IPS DF 19.7 (cell line): ENCODE data around the gene SPTBN4.
"Not testable (repeated sequence)": the region's sequence is repeated elsewhere in the genome, so short reads cannot be mapped to it uniquely, and the experiment has no call there.

ENCODE experiments used
- DNase-seq: peaks from one replicate; pipeline ENCODE4 v3.0.0-alpha.2; 2013; ENCODE audit warnings: low read depth, low spot score

Gene SPTBN4

DNA sequence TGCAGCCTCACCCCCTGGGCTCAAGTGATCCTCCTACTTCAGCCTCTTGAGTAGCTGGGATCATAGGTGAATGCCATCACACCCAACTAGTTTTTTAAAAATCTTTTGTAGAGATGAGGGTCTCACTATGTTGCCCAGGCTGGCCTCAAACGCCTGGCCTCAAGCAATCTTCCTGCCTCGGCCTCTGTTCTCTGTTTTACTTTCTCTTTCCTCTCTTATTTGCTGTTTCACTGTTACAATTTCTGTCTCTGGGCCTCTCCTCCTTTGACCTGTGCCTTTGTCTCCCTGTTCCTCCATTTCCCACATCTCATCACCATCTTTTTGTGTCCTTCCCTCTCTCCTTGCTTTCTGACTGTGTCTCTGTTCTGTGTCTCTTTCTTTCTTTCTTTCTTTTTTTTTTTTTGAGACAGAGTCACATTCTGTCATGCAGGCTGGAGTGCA lies 119.2 kb downstream of the SPTBN4 start:
- DNase-seq, result no peak

DNA sequence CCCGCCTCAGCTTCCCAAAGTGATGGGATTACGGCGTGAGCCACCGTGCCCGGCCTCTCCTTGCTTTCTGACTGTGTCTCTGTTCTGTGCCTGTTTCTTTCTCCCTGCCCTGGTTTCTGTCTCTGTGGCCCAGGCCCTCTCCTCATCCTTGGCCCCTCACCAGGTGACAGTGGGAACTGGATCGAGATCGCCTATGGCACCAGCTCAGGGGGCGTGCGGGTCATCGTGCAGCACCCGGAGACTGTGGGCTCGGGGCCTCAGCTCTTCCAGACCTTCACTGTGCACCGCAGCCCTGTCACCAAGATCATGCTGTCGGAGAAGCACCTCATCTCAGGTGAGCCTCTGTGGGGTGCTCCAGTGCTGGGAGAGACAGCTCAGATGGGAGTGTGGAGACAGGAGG lies 119.8 kb downstream of the SPTBN4 start:
- no peak for DNase-seq

DNA sequence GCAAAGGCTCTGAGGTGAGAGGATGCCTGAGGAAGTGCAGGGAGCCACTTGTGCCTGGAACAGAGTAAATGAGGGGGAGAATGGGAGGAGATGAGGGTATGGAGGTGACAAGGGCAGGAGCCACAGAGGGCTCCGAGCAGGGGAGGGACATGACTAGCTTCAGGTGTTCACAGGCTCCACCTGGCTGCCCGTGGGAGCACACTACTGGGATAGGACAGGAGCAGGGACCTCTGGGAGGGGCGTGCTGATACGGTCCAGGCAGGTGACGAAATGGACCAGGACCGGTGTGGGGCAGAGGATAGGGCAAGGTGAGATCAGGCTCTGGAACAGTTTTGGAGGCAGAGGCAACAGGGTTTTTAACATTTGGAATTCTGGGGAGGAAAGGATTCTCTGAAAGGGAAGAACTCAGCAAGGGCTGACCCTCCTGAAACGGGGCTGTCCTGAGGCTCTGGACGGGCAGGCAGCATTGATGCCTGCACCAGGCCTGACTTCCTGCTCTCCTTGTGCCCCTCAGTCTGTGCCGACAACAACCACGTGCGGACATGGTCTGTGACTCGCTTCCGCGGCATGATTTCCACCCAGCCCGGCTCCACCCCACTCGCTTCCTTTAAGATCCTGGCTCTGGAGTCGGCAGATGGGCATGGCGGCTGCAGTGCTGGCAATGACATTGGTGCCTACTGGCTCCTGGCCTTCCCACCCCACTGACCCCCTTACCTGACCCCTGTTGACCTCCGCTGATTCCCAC lies 121.5 kb downstream of the SPTBN4 start:
- no peak for DNase-seq

DNA sequence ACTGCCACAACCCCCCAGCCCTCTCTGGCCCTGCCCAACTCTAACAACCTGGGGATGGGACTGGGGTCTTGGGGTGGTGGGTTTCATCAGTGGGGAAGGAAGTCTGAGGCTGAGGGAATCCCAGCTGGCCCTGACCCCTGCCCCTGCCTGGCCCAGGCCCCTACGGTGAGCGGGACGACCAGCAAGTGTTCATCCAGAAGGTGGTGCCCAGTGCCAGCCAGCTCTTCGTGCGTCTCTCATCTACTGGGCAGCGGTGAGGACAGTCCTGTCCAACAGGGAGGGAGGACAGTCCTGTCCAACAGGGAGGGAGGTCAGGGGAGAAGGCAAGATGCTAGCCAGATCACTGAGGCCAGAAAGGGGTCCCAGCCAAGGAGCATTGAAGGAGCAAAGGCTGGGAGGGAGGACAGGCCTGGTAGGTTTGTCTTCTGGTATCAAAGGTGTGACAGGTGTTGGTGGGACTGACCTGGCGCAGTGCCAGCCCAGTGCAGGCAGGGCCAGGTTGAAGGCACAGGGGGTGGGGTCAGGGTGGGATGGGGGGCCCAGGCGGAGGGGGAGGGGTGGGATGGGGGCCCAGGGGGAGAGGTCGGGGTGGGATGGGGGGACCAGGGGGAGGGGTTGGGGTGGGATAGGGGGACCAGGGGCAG lies 122.2 kb downstream of the SPTBN4 start:
- no peak for DNase-seq

DNA sequence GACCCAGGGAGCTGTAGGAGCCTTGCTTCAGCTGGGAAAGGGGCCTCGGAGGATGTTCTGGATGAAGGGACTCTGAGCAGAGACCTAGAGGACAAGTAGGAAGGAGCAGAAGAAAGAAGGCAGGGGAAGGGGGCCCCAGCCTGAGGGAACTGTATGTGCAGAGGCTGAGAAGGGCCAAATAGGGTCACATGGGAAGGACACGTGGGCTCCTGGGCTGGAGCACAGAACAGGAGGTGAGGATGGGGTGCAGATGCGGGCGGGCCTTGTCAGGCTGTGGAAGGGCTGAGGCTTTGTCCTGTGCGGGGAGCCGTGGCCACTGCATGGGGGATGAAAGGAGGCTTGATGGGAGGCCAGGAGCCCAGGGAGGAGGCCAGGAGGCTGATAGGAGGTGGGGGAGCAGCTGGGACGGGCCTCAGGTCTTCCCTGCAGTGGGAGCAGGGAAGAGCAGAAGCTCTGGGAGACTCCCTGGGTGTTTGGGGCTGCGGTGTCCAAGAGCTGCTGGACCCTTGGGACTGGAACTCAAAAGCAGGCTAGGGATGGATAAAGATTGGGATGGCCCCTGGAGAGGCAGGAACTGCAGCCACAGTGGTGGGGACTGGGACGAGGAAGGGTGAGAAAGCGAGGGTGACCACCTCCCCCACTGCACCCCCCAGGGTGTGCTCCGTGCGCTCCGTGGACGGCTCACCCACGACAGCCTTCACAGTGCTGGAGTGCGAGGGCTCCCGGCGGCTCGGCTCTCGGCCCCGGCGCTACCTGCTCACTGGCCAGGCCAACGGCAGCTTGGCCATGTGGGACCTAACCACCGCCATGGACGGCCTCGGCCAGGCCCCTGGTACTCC lies 123.0 kb downstream of the SPTBN4 start:
- no peak for DNase-seq

DNA sequence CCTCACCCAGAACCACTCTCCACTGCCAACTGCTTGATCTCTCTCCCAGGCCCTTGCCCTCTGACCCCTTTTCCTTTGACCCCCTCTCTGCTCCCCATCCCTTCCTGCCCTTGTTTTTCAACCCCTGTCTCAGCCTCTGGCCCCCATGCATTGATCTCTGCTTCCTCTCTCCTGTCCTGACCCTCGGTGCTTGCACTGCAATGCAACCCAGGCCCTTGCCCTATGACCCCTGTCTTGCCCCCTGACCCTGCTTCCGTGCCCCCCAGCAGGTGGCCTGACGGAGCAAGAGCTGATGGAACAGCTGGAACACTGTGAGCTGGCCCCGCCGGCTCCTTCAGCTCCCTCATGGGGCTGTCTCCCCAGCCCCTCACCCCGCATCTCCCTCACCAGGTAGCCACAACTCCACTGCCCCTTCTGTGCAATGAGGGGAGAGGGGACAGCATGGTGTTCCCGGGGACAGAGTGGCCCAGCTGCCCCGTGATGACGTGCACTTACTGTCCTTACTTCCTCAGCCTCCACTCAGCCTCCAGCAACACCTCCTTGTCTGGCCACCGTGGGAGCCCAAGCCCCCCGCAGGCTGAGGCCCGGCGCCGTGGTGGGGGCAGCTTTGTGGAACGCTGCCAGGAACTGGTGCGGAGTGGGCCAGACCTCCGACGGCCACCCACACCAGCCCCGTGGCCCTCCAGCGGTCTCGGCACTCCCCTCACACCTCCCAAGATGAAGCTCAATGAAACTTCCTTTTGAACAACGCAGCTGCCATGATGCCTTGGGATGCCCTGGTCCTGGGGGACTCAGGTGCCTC lies 123.9 kb downstream of the SPTBN4 start:
- DNase-seq, result no peak

DNA sequence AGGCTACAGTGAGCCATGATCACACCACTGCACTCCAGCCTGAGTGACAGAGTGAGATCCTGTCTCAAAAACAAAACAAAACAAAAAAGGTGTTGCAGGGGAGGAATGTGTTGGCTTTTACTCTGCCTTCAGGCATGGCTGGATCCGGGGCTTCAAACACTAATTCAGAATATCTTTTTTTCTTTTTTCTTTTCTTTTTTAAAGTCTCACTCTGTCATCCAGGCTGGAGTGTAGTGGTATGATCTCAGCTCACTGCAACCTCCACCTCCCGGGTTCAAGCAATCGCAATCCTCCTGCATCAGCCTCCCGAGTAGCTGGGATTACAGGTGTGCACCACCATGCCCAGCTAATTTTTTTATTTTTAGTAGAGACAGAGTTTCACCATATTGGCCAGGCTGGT lies 124.9 kb downstream of the SPTBN4 start:
- DNase-seq, result not testable (repeated sequence)

DNA sequence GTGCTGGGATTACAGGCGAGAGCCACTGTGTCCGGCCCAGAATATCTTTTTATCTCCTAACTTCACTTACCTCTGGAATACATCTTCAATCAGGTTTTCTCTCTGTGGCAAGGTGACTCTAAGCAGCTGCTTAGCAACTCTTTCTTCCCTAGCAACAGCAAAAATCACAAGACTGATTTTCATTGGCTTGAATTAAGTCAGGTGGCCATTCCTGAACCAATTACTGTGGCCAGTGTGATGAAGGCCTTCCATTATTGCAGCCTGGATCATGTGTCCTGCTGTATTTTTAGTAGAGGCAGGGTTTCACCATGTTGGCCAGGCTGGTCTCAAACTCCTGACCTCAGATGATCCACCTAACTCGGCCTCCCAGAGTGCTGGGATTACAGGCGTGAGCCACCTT lies 125.4 kb downstream of the SPTBN4 start:
- DNase-seq, result no peak

DNA sequence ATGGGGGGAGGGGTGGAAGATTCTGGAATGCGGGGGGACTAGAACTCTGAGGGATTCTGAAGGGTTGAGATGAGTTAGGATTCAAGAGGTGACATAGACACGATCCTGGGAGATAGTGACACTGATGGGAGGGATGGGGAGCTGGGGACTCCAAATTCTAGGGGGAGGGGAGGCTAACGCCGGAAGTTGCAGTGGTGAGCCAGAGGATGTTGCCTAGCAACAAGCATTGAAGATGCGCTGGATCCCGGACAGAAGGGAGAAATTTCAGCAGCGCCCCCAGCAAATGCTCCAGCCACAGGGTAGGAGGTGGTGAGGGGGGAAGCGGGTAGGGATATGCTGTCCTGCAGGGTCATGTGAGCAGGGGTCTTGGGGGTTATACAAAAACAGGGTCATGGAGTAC lies 127.5 kb downstream of the SPTBN4 start:
- DNase-seq, result no peak

DNA sequence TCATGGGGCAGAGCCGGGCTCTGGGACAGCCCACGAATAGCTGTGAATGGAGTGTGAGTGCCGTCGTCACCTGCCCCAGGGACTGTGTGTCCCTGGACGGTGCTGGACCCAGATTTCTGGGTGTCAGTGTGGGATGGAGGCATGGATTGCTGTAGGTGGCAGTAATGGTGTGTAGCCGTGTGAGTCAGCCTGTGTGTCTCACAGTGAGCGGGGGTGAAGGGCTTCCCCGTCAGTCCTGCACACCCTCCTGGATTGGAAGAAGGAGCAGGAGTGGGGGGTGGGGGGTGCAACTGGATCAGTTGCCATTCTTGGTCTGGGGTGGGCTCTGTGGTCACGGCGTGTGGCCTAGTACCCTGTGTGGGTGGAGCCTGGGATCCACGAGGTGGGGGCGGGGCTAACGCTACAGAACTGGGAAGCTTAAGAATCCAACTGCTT lies 127.9 kb downstream of the SPTBN4 start:
- DNase-seq, result no peak

DNA sequence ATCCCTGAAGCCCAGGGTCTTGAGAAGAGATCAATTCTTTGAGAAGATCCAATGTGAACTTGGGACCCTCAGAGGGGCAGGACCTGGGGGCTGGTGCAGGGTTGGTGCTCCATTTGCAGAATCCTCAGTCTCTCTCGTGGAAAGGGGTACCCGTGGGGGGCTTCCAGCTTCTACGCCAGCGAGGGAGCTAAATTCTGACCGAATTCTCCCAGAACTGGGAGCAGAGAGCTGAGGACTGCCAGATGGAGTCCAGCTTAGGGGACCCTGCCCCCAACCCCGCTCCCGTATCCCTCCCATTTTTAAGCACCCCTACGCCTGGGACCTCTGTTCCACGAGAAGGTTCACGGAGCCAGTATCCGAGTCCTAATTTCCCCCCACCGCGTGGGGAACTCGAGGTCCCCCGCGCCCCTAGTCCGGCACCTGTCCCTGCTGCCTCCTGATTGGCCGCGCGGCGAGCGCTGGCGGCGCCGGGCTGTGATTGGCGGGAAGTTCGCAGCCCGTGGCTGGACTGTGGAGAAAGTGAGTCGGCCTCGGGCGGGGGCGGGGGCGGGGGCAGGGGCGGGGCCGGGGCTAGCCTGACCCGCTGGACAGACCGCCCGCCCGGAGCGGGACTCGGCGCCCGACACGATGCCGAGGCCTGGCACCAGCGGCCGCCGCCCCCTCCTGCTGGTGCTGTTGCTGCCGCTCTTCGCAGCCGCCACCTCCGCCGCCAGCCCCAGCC lies 130.0 kb downstream of the SPTBN4 start:
- DNase-seq, result no peak

DNA sequence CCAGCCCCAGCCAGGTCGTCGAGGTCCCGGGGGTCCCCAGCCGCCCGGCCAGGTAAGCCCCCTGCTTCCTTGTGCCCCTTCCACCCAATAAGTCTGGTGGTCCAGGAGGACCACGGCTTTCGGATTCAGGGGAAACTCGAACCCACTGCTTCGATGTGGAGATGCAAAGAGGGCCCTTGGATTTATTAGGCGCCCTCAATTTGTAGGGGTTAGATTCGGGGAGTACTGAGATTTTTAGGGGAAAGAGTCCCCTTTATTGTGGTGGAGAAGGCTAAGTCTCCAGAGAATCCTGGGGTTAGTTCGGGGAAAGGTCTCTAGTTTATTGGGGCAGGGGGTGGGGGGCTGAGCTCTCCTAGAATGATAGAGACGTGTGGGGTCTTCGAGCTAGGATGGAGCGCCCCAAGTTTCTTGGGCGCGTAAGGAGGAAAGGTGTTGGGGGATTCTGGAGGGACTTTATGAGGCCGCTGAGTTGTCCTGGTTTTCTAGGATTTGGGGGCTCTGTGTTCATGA lies 130.6 kb downstream of the SPTBN4 start:
- DNase-seq, result no peak

DNA sequence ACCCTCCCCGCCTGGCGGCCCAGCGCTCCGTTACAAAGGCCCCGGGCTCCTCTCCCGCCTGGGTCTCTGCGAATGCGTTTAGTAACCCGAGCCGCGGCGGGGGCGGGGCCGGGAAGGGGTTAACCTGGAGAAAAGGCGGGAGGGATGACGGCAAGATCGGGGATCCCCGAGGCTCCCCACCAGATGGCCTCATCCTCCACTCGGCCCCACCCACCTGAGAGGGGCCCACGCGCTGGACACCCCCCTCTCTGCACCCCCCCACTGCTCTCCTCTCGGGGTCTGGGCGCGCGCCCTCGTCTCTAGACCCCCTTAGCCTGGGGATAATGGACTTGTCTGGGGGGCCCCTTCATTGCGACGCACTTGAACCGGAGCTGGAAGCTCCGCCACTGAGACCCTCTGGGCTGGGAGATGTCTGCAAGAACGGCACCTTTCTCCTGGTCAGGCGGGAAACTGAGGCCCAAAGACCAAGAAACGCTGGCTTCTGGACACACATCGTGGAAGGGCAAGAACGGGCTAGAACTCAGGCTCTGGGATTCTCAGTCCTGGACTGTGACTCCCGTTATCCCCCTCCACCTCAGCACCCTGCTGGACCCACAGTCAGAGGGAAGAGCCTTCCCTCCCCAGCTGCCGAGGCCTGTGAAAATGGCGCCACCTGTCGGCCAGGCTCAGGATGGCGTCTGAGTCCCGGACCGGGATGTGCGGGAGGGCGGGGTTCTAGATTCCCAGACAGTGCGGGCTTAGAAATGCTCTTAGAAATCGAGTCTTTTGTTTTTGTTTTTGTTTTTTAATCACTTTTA lies 131.5 kb downstream of the SPTBN4 start:
- DNase-seq, result no peak

DNA sequence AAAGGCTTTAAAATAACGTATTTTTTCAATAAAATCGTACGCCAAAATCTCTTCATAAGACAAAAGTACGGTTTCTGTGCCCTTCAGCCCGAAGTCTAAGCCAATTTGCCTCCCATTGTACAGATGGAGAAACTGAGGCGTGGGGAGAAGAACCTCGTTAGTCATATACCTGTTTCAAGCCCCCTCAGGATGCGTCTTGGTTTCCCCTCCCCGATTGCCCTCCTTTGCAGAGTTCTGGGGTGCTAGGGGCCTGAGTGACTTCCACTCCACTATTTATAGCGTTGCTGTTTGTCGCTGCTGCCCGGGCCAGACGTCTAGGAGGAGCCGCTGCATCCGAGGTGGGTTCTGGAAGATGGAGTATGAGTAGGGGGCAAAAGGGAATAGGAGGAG lies 132.1 kb downstream of the SPTBN4 start:
- DNase-seq, result no peak

DNA sequence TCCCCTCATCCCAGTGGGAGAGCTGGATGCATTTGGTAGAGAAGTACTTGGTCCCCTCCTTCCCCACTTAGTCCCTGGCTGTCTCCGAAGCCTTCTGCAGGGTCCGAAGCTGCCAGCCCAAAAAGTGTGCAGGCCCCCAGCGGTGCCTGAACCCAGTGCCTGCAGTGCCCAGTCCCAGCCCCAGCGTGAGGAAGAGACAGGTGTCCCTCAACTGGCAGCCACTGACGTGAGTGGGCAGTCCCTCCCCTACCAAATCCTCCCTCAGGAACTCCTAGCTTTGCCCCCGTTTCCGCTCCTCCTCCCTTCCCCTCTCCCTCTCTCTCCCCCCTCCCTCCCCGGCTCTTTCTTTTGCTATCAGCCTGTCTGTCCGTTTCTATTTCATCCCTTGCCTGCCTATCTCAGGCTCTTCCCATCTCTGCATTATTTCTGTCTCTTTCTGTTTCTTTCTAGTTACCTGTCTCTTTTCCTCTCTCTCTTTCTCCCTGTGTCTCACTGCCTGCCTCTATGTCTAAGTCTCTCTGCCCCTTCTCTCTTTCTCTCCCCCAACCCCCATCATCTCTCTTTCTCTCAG lies 132.6 kb downstream of the SPTBN4 start:
- DNase-seq, result no peak

DNA sequence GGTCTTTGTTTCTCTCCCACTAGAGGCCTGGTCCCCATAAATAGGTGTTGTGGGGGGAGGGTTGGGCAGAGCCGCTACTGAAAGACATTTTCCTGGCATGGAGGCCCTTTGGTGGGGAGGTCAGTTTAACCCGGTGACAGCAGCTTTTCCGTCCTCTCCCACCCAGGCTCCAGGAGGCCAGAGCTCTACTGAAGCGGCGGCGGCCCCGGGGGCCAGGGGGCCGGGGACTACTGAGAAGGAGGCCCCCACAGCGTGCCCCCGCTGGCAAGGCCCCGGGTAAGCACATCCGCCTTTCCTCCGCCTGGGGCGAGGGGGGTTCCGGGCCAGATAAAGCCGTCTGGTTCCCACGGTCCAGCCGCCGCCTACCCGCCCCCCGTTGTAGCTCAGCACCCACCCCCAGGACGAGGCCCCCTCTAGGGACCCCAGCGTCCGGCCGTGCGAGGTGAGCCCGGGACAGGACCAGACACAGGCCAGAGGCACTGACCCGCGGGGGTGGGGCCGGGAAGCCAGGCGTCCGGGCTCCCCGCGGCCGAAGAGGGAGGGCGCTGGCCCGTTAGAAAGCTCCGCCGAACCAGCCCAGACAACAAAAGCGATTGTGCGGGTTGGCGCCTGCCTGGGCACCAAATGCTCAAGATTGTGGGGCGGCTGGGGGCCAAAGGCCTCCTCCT lies 133.2 kb downstream of the SPTBN4 start:
- no peak for DNase-seq

DNA sequence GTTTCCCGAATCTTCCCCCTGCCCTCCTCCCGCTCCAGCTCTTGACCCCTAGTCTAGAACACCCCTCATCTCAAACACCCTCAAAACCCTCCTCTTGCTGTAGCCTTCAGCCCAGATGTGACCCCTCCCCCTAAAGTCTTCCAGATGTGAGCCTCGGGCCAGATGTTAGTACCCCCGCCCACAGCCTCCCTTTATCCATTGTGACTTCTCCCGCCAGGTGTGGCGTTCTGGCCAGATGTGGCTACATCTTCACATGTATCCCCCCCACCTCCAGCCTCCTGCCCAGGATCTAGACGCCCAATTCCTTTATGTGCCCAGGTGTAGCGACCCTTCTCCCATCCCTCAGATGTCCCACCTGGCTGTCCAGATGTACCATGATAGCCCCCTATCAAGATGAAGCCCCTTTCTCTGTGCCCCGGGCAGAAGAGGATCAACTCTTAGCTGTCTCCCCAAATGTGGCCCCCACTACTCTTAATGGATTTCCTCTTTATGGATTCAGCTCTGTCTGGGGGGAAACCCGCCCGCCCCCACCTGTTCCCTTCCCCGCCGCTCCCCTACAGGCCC lies 133.9 kb downstream of the SPTBN4 start:
- no peak for DNase-seq

DNA sequence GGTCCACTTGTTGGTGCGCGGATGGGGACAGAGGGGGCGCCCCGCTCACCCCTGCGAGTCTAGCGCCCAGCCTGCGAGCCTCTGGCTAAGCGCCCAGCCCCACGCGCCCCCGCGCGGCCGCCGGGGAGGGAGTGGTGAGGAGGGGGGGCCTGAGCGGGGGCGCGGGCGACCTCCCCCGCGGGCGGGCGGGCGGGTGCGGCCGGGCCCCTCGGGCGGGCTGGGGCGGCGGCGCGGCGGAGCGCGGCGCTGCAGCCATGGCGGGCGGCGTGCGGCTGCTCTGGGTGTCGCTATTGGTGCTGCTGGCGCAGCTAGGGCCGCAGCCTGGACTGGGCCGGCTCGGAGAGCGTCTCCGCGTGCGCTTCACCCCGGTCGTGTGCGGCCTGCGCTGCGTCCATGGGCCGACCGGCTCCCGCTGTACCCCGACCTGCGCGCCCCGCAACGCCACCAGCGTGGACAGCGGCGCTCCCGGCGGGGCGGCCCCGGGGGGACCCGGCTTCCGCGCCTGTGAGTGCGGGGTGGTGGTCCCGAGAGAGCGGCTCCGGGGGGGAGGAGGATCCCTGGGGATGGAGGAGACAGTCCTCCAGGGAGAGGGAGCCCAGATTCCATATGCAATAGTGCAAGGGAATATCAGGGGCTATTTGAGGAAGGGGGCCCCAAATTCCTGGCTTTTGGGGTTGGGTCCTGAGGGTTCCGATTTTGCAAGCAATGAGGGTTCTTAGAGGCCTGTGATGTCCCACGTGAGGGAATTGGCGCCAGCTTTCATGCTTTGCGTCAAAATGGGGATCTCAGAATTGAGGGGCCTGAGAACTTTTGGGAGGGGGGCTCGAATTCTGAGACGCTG lies 134.6 kb downstream of the SPTBN4 start, which contains the start of gene LTBP4:
Gene LTBP4 (plus strand): TSS at position 236 of the 841 bp plus-strand sequence. CDS start 19 bp downstream, at position 255.
- DNase-seq, result no peak
